ENCODE results near the gene TNFSF12.

GRCh38 chr17:7501729-7502128 lies 47.1 kb upstream of the TNFSF12 start:
- TF ChIP-seq CTCF (IDR thresholded peaks at IDR 0.05) (no peak), GABPB1 (CRISPR knock-in tag; IDR thresholded peaks at IDR 0.05) (no peak), CBFB (CRISPR knock-in tag; IDR thresholded peaks at IDR 0.05; ENCODE audit: low read depth) (no peak), MAX (CRISPR knock-in tag; IDR thresholded peaks at IDR 0.05) (no peak)

All from WTC11 (cell line).